Cardiac fibroblast (primary cell): ENCODE data around the gene SOCS7.

Experiments
- DNase-seq, 2 donors: peaks; one replicate each; pipeline versions ENCODE4 v3.0.0 to v3.0.0-alpha.2; 2010; ENCODE audit warnings: low read depth in 2 of 2
- H3K4me3 ChIP-seq, 2 donors: replicated peaks in 1 of 2; 1 replicate in 1 of 2; 2 replicates in 1 of 2; pipeline ENCODE4 v1.5.1; 2011; ENCODE audit warnings: low read depth in 2 of 2, low read length in 2 of 2, mild to moderate bottlenecking in 2 of 2, moderate library complexity in 1 of 2
- TF ChIP-seq, protein P1 (sequence below): IDR thresholded peaks from one replicate; pipeline ENCODE4 v1.5.1; 2011; ENCODE audit warnings: low read depth, mild to moderate bottlenecking, low read length, inconsistent platforms

Gene SOCS7

DNA sequence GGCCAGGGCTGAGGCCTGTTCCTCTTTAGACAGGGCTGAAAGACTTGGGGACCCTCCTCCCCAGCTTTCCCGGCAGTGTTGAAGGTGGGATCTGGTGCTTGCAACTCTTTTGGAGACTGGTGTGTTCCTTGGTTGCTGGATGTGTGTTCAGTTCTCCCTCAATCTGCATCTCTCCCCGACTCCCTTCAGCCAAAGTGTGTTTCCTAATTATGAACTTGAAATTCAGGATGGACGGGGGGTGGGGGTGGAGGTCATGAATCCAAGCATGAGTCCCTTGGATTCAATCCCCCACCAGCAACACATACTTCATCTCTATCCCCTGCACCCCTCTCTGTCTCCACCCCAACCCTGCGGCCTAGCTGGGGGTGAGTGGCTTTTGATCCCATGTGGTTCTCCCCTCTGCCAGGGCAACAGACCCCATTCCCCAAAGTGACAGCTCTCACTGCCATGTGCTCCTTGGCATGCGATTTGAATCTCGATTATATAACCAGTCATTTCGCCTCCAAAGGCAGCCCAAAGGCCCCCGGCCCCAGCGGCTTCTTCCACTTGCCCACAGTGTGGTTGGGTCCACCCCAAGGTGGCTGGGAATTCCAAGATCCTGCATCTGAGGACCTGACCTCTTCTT, 77.9 kb downstream of the SOCS7 start:
- DNase-seq = no peak
- H3K4me3 ChIP-seq = peak overlapping the region; percentile 64 to 80
- TF ChIP-seq, protein P1, sequence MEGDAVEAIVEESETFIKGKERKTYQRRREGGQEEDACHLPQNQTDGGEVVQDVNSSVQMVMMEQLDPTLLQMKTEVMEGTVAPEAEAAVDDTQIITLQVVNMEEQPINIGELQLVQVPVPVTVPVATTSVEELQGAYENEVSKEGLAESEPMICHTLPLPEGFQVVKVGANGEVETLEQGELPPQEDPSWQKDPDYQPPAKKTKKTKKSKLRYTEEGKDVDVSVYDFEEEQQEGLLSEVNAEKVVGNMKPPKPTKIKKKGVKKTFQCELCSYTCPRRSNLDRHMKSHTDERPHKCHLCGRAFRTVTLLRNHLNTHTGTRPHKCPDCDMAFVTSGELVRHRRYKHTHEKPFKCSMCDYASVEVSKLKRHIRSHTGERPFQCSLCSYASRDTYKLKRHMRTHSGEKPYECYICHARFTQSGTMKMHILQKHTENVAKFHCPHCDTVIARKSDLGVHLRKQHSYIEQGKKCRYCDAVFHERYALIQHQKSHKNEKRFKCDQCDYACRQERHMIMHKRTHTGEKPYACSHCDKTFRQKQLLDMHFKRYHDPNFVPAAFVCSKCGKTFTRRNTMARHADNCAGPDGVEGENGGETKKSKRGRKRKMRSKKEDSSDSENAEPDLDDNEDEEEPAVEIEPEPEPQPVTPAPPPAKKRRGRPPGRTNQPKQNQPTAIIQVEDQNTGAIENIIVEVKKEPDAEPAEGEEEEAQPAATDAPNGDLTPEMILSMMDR = no peak

GRCh38 chr17:38430316-38430715, 78.7 kb downstream of the SOCS7 start:
- H3K4me3 ChIP-seq = no peak overlapping the region
- TF ChIP-seq, protein P1 = no peak
- DNase-seq = peak; percentile 42 to 75

DNA sequence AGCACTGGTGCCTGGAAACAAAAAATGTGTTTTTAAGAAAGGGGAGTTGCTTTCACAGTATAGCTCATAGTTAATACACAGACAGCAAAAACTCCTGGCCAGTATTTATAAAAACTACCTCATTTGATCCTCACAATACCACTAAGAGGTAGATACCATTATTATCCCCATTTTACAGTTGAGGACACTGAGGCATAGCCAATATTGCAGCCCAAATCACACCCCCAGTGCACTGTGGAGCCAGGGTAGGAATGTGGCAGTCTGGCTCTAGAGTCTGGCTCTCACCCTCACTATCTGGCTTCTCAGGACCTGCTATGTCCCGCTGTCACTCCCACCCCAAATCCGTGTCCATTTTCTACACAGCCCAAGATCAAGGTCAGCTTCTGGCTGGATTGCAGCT, 79.2 kb downstream of the SOCS7 start:
- no peak overlapping the region for H3K4me3 ChIP-seq
- DNase-seq = no peak
- TF ChIP-seq, protein P1 = no peak

DNA sequence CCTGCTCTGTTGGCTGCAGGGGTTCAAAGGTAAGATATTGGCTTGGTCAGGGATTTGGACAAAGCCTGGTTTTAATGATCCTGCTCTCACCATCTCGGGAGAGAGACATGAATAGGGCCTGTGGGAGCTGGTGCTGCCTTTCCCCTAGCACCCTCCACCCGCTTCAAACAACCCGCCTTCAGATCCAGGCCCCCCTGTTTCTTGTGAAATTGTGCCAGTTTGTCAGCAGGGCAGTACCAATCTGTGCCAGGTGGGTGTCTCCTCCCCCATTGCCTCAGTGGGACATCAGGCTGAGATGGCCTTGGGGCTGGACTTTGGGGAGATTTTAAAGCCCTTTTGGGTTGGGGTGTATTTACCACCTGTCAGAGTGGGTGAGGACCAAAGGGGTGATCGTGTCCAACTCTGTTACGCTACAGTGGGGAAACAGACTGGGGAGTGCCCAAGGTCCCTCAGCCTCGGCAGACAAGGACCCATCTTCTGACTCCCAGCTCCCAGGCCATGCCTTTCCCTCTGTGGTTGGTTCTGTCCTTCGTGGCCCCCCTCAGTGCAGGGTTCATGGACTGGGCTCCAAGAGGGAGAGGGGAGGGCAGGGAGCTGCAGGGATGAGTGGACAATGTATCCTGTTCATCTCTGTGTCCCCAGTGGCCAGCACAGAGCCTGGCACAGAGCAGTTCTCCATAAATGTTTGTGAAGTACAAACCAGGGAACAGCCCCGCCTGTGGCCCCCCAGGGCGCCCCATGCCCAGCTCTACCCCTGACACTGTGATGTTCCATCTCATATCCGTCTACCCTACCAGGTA, 79.9 kb downstream of the SOCS7 start:
- no peak overlapping the region for H3K4me3 ChIP-seq

DNA sequence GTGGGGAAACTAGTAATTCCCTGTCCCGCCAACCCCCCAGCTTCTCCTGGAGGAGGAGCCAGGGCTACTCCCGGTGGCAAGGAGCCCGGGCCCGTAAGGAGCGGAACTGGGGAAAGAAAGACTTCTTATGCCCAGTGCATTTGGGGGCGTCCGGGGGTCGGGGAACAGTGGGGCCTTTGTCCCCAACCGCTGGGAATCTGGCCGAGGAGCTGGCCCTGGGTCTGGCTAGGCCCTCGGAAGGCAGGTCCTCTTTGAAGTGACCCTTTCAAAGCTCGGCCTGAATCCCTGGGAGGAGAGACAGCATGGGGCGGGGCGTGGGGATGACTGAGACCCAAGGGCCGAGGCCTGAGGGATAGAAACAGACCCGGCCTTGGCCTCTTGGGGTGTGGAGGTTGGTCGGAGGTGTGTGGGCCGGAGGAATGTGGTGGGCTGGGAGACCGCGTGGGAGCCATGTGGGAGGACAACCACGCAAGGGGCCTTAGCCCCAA, 82.6 kb downstream of the SOCS7 start:
- DNase-seq = no peak
- TF ChIP-seq, protein P1 = no peak
- H3K4me3 ChIP-seq = no peak overlapping the region

More for the DNA sequence above, 79.9 kb downstream of the SOCS7 start:
- no peak for DNase-seq
- TF ChIP-seq, protein P1 = no peak

DNA sequence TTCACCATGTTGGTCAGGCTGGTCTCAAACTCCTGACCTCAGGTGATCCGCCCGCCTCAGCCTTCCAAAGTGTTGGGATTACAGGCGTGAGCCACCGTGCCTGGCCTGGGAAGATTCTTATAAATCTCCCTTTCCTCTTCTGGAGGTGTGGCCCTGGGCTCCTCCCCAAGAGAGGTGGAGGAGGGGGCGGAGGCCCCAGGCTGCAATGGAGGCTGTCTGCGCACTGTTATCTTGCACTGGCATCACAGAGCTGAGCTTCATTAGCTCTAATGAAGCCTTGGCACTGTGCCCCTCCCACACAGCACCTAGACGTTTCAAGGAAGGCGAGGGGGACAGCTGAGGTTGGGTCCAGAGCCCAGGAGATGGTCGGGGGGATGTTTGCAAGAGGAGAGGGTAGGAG, 84.2 kb downstream of the SOCS7 start:
- TF ChIP-seq, protein P1 = no peak
- DNase-seq = no peak
- H3K4me3 ChIP-seq = no peak overlapping the region
